G401.6 (cell line): ENCODE measurements around the gene TEKT3.

Experiments
- FAIRE-seq: peaks from 2 replicates; lab custom pipeline; 2012; peaks lifted over from hg19 to GRCh38; lab: Jason Lieb, UNC

TEKT3 gene

GRCh38 chr17:15341385-15341849, at the start of gene TEKT3:
Gene TEKT3 (minus strand): TSS chr17:15341597. CDS start chr17:15331585, 10,012 bp downstream.
- no peak for FAIRE-seq

- no peak for FAIRE-seq
Measured at GRCh38 chr17:15388356-15389041, 47.1 kb upstream of the TEKT3 start.

- FAIRE-seq, result no peak
Measured at GRCh38 chr17:15386083-15386482, 44.7 kb upstream of the TEKT3 start.

- FAIRE-seq, result no peak
Measured at GRCh38 chr17:15385305-15385704, 43.9 kb upstream of the TEKT3 start.

GRCh38 chr17:15384142-15384787, 42.9 kb upstream of the TEKT3 start:
- FAIRE-seq, result no peak

- no peak for FAIRE-seq
Measured at GRCh38 chr17:15382914-15383313, 41.5 kb upstream of the TEKT3 start.

- no peak for FAIRE-seq
Measured at GRCh38 chr17:15381707-15382106, 40.3 kb upstream of the TEKT3 start.

- no peak for FAIRE-seq
Measured at GRCh38 chr17:15380446-15380845, 39.0 kb upstream of the TEKT3 start.

GRCh38 chr17:15379659-15380058, 38.3 kb upstream of the TEKT3 start:
- no peak for FAIRE-seq

- no peak for FAIRE-seq
Measured at GRCh38 chr17:15378243-15378642, 36.8 kb upstream of the TEKT3 start.

GRCh38 chr17:15377616-15378015, 36.2 kb upstream of the TEKT3 start:
- FAIRE-seq, result no peak

GRCh38 chr17:15377200-15377599, 35.8 kb upstream of the TEKT3 start:
- FAIRE-seq, result no peak

- no peak for FAIRE-seq
Measured at GRCh38 chr17:15371376-15372130, 30.2 kb upstream of the TEKT3 start.

GRCh38 chr17:15368600-15368999, 27.2 kb upstream of the TEKT3 start:
- FAIRE-seq, result no peak

- FAIRE-seq, result no peak
Measured at GRCh38 chr17:15366026-15366425, 24.6 kb upstream of the TEKT3 start.

- no peak for FAIRE-seq
Measured at GRCh38 chr17:15364615-15365014, 23.2 kb upstream of the TEKT3 start.

- no peak for FAIRE-seq
Measured at GRCh38 chr17:15363702-15364101, 22.3 kb upstream of the TEKT3 start.

- FAIRE-seq, result no peak
Measured at GRCh38 chr17:15361592-15361991, 20.2 kb upstream of the TEKT3 start.

GRCh38 chr17:15361151-15361550, 19.8 kb upstream of the TEKT3 start:
- no peak for FAIRE-seq

- FAIRE-seq, result no peak
Measured at GRCh38 chr17:15354256-15354655, 12.9 kb upstream of the TEKT3 start.

- no peak for FAIRE-seq
Measured at GRCh38 chr17:15351925-15352324, 10.5 kb upstream of the TEKT3 start.

GRCh38 chr17:15351478-15351840, 10.1 kb upstream of the TEKT3 start:
- no peak for FAIRE-seq

GRCh38 chr17:15350777-15351477, 9.5 kb upstream of the TEKT3 start:
- FAIRE-seq, result no peak
